Mesenchymal stem cell (in vitro differentiated cells and primary cell): Measurements from ENCODE around the gene FAM236D.
"Not testable (repeated sequence)": the region's sequence is repeated elsewhere in the genome, so short reads cannot be mapped to it uniquely, and the experiment has no call there.

Experiments
- DNase-seq: peaks from one replicate; pipeline ENCODE4 v3.0.0-alpha.2; 2013
- H2AFZ ChIP-seq: one replicate; pipeline ENCODE4 v1.6.1; 2013; ENCODE audit warnings: low read depth, mild to moderate bottlenecking, control low read depth, inconsistent platforms, low read length, moderate library complexity
- H2AK5ac ChIP-seq: 2 replicates; pipeline ENCODE4 v1.6.1; 2013; ENCODE audit warnings: low read length, moderate library complexity, mild to moderate bottlenecking, inconsistent platforms; ENCODE audit not compliant: severe bottlenecking
- H2BK120ac ChIP-seq: one replicate; pipeline ENCODE4 v1.6.1; 2013; ENCODE audit warnings: low read depth, mild to moderate bottlenecking, inconsistent platforms, low read length, moderate library complexity
- H2BK12ac ChIP-seq, 2 experiments: one replicate each; pipeline ENCODE4 v1.6.1; 2013; ENCODE audit warnings: inconsistent platforms in 2 of 2, low read length in 2 of 2, mild to moderate bottlenecking in 2 of 2, moderate library complexity in 2 of 2, control low read depth in 1 of 2
- H2BK15ac ChIP-seq: one replicate; pipeline ENCODE4 v1.6.1; 2013; ENCODE audit warnings: mild to moderate bottlenecking, low read depth, inconsistent platforms; ENCODE audit not compliant: poor library complexity, severe bottlenecking
- H2BK5ac ChIP-seq: 2 replicates; pipeline ENCODE4 v1.6.1; 2013; ENCODE audit warnings: low read depth, mild to moderate bottlenecking, low read length, control low read depth, inconsistent platforms; ENCODE audit not compliant: poor library complexity, severe bottlenecking
- H3K14ac ChIP-seq, 2 experiments: one replicate each; pipeline ENCODE4 v1.6.1; 2013; ENCODE audit warnings: inconsistent platforms in 2 of 2, low read length in 2 of 2, control low read depth in 1 of 2, mild to moderate bottlenecking in 1 of 2, moderate library complexity in 1 of 2
- H3K18ac ChIP-seq, 2 experiments: one replicate each; pipeline ENCODE4 v1.6.1; 2013; ENCODE audit warnings: inconsistent platforms in 2 of 2, low read length in 2 of 2, control low read depth in 1 of 2, low read depth in 1 of 2, mild to moderate bottlenecking in 1 of 2
- H3K23ac ChIP-seq, 2 experiments: one replicate each; pipeline ENCODE4 v1.6.1; 2013; ENCODE audit warnings: inconsistent platforms in 2 of 2, low read length in 2 of 2, mild to moderate bottlenecking in 2 of 2, moderate library complexity in 2 of 2, control low read depth in 1 of 2
- H3K27ac ChIP-seq: 2 replicates; pipeline ENCODE4 v1.5.1; 2013; ENCODE audit warnings: mild to moderate bottlenecking, moderate library complexity, low read length, control low read depth, inconsistent platforms; ENCODE audit not compliant: poor library complexity, severe bottlenecking
- H3K27me3 ChIP-seq, 2 experiments: 2 replicates each; pipeline versions ENCODE4 v1.6.1 to v1.7.0; 2013; ENCODE audit warnings: low read length in 2 of 2, mild to moderate bottlenecking in 2 of 2, moderate library complexity in 2 of 2, control low read depth in 1 of 2, inconsistent platforms in 1 of 2; ENCODE audit not compliant: control insufficient read depth in 1 of 2, insufficient read depth in 1 of 2
- H3K36me3 ChIP-seq, 2 experiments: 2 replicates each; pipeline versions ENCODE4 v1.6.1 to v1.7.0; 2013; ENCODE audit warnings: low read length in 2 of 2, control low read depth in 1 of 2, inconsistent platforms in 1 of 2, low read depth in 1 of 2, mild to moderate bottlenecking in 1 of 2; ENCODE audit not compliant: insufficient read depth in 2 of 2, control insufficient read depth in 1 of 2
- H3K4ac ChIP-seq, 2 experiments: one replicate each; pipeline ENCODE4 v1.6.1; 2013; ENCODE audit warnings: inconsistent platforms in 2 of 2, low read length in 2 of 2, mild to moderate bottlenecking in 2 of 2, moderate library complexity in 2 of 2, control low read depth in 1 of 2, low read depth in 1 of 2
- H3K4me1 ChIP-seq: 2 replicates; pipeline ENCODE4 v1.6.1; 2013; ENCODE audit warnings: low read depth, low read length, control low read depth; ENCODE audit not compliant: control insufficient read depth, insufficient read depth
- H3K4me2 ChIP-seq: 2 replicates; pipeline ENCODE4 v1.6.1; 2013; ENCODE audit warnings: low read length, mild to moderate bottlenecking, inconsistent platforms; ENCODE audit not compliant: poor library complexity, severe bottlenecking
- H3K4me3 ChIP-seq, 2 experiments: 2 replicates each; pipeline versions ENCODE4 v1.5.1 to v1.7.0; 2013; ENCODE audit warnings: low read length in 2 of 2, mild to moderate bottlenecking in 2 of 2, control low read depth in 1 of 2, low read depth in 1 of 2; ENCODE audit not compliant: insufficient read depth in 1 of 2
- H3K79me1 ChIP-seq: replicated peaks from 2 replicates; pipeline ENCODE4 v1.6.1; 2013; ENCODE audit warnings: mild to moderate bottlenecking, control low read depth, low read length, inconsistent platforms; ENCODE audit not compliant: poor library complexity, severe bottlenecking
- H3K9ac ChIP-seq: 2 replicates; pipeline ENCODE4 v1.7.0; 2013; ENCODE audit warnings: mild to moderate bottlenecking, low read length, moderate library complexity
- H3K9me3 ChIP-seq: 2 replicates; pipeline ENCODE4 v1.7.0; 2013; ENCODE audit warnings: mild to moderate bottlenecking, low read length; ENCODE audit not compliant: control insufficient read depth
- H4K8ac ChIP-seq: one replicate; pipeline ENCODE4 v1.6.1; 2013; ENCODE audit warnings: inconsistent platforms, mild to moderate bottlenecking, low read length, moderate library complexity
- H4K91ac ChIP-seq: one replicate; pipeline ENCODE4 v1.6.1; 2013; ENCODE audit warnings: mild to moderate bottlenecking, low read length, inconsistent platforms
- WGBS: methylation state at CpG from one replicate; pipeline ENCODE4 v1.1.7; 2013; ENCODE audit warnings: mixed read lengths; 5-methylcytosine and 5-hydroxymethylcytosine counted together

The FAM236D gene

DNA sequence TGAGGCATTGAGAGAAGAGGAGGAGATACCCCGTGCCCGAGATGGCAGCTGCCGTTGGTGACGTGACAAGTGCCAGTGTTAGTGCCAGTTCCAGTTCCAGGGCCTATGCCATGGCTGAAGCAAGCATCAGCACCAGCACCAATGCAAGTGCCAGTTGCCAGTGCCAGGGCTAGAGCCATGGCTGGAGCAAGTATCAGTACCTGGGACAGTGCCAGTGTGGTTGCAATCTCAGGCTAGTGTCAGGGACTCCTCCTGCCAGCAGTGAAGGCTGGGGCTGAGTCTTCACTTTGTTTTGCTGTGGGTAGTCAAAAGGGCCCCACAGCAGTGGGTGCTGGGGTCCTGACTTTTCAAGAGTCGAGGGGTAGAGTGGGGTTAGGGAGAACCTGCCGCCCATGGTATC, 29.9 kb downstream of the FAM236D start:
- not testable (repeated sequence) for H3K79me1 ChIP-seq, H3K14ac ChIP-seq, H3K27ac ChIP-seq, H2BK120ac ChIP-seq, DNase-seq, H4K91ac ChIP-seq, H4K8ac ChIP-seq, H2AFZ ChIP-seq, H3K4me2 ChIP-seq, H3K27me3 ChIP-seq, H3K4me1 ChIP-seq, H2BK5ac ChIP-seq, H3K9me3 ChIP-seq, H3K36me3 ChIP-seq, H2BK15ac ChIP-seq, H2AK5ac ChIP-seq, H3K9ac ChIP-seq, H3K4me3 ChIP-seq, H3K18ac ChIP-seq, H3K23ac ChIP-seq, H2BK12ac ChIP-seq, H3K4ac ChIP-seq
- no CpG with 5 or more reads among the region's 6 CpGs for WGBS

DNA sequence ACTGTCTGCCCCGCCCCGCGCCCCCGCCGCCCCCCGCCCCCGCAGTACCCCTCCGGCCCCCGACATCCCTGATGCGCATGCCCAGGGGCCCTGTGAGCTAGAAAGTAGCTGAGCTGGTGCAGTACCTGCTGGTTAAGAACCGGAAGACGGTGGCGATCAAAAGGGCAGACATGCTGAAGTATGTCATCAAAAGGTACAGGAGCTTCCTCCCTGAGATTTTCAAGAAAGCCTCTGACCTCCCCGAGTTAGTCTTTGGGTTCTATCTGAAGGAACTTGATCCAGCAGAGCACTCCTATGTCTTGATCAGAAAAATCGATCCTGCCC, 30.6 kb downstream of the FAM236D start:
- H3K4me1 ChIP-seq, H2AK5ac ChIP-seq, H2BK5ac ChIP-seq, DNase-seq, H2BK15ac ChIP-seq, H3K9ac ChIP-seq, H3K36me3 ChIP-seq, H3K4me3 ChIP-seq, H3K27ac ChIP-seq, H2AFZ ChIP-seq, H2BK12ac ChIP-seq, H2BK120ac ChIP-seq, H3K14ac ChIP-seq, H3K23ac ChIP-seq, H4K8ac ChIP-seq, H3K9me3 ChIP-seq, H3K27me3 ChIP-seq, H3K4me2 ChIP-seq, H3K4ac ChIP-seq, H3K18ac ChIP-seq, H3K79me1 ChIP-seq, H4K91ac ChIP-seq: not testable (repeated sequence)
- no CpG with 5 or more reads among the region's 15 CpGs for WGBS

DNA sequence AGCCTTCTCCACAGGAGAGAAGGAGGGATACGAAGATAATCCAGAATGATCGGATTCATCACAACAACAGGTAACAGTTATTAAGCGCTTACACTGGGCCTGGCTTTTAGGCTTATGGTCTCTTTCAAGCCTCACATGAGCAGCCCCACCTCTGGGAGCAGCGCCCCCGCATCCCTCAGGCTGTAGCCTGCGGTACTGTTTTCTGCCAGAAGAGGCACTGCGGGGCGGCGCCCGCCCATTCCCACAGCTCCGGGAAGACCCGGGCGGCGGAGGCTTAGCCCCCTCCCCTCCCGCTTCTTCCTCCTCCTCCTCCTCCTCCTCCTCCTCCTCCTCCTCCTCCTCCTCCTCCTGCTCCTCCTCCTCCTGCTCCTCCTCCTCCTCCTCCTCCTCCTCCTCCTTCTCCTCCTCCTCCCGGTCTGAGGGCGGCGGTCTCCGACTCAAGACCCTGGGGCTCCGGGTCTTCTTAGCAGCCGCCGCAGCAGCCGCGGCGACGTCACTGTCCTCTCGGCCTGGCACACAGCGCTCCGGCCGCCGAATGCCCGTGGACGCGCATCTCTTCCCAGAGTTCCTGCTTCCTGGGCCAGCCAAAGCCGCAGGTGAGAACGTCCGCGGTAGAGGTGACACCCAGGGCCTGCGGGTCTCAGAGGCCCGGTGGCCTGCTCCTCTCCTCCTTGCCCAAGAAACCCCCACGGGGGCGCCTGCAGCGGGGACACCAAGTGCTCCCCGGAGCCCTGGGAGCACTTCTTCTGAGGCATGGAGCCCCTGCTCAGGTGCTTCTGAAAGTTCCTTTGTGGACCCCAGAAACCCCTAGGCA, 31.1 kb downstream of the FAM236D start, which contains the start of gene DMRTC1B:
TSS of gene DMRTC1B (plus strand) at position 238 of the 814 bp plus-strand sequence. CDS start 68,246 bp downstream, outside the sequence.
- not testable (repeated sequence) for H3K4ac ChIP-seq, H2BK5ac ChIP-seq, H3K18ac ChIP-seq, H3K9me3 ChIP-seq, H3K9ac ChIP-seq, H3K4me3 ChIP-seq, H2AK5ac ChIP-seq, H2BK12ac ChIP-seq, H3K27me3 ChIP-seq, DNase-seq, H2AFZ ChIP-seq, H3K14ac ChIP-seq, H4K91ac ChIP-seq, H3K36me3 ChIP-seq, H2BK120ac ChIP-seq, H3K4me2 ChIP-seq, H3K23ac ChIP-seq, H4K8ac ChIP-seq, H2BK15ac ChIP-seq, H3K4me1 ChIP-seq, H3K27ac ChIP-seq, H3K79me1 ChIP-seq
- WGBS = no CpG with 5 or more reads among the region's 44 CpGs

DNA sequence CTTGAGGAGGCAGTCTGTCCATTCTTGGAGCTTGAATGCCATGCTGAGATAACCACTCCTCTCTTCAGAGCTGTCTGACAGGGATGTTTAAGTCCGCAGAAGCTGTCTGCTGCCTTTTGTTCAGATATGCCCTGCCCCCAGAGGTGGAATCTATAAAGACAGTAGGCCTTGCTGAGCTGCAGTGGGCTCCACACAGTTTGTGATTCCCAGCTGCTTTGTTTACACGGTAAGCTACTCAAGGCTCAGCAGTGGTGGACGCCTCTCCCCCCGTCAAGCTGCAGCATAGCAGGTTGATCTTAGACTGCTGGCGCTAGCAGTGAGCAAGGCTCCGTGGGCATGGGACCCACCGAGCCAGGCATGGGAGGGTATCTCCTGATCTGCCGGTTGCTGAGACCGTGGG, 47.6 kb downstream of the FAM236D start:
- not testable (repeated sequence) for H4K8ac ChIP-seq, H3K18ac ChIP-seq, DNase-seq, H2AK5ac ChIP-seq, H3K4me2 ChIP-seq, H3K9me3 ChIP-seq, H3K14ac ChIP-seq, H3K23ac ChIP-seq, H2BK120ac ChIP-seq, H4K91ac ChIP-seq, H3K79me1 ChIP-seq, H2BK12ac ChIP-seq, H3K36me3 ChIP-seq, H2AFZ ChIP-seq, H3K27ac ChIP-seq, H3K4me3 ChIP-seq, H3K9ac ChIP-seq, H3K4ac ChIP-seq, H3K4me1 ChIP-seq, H2BK15ac ChIP-seq, H2BK5ac ChIP-seq, H3K27me3 ChIP-seq
- no CpG with 5 or more reads among the region's 9 CpGs for WGBS
